Esophagus squamous epithelium (tissue), 4 donors: Measurements from ENCODE around the gene RSPO1.

ENCODE experiments used
- POLR2A ChIP-seq, 4 donors: fragments of 450-650 bp; IDR thresholded peaks; one replicate each; pipeline ENCODE4 v1.6.1; 2017; ENCODE audit warnings: antibody characterized with exemption in 4 of 4, mild to moderate bottlenecking in 4 of 4, moderate library complexity in 3 of 4
- TF ChIP-seq, protein P1 (sequence below), 6 experiments: fragments of 450-650 bp in 4 of 6; fragments of 200-600 bp in 2 of 6; sonication (generic) in 2 of 6; IDR thresholded peaks; one replicate each; pipeline ENCODE4 v1.5.1; 2016 to 2019; ENCODE audit warnings: antibody characterized with exemption in 6 of 6, mild to moderate bottlenecking in 4 of 6, moderate library complexity in 4 of 6

DNA sequence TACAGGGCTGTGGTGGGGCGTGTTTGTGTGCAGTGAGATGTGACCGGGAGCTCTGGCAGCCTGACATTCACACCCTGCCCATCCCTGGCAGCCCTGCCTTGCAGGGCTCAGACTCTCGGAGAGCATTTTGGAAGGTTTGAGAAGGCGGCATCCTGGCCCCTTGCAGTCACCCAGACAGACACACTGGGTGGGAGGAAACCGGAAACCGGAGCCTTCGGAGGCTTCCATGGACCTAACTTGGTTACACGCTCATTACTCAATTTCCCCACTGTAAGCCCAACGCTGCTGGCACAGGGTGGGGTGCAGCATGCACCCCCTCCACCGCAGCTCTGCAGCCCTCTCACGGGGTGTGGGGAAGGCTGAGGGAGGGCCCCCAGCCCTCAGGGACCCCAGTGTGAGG is 22.2 kb upstream of the RSPO1 start:
- TF ChIP-seq, protein P1, sequence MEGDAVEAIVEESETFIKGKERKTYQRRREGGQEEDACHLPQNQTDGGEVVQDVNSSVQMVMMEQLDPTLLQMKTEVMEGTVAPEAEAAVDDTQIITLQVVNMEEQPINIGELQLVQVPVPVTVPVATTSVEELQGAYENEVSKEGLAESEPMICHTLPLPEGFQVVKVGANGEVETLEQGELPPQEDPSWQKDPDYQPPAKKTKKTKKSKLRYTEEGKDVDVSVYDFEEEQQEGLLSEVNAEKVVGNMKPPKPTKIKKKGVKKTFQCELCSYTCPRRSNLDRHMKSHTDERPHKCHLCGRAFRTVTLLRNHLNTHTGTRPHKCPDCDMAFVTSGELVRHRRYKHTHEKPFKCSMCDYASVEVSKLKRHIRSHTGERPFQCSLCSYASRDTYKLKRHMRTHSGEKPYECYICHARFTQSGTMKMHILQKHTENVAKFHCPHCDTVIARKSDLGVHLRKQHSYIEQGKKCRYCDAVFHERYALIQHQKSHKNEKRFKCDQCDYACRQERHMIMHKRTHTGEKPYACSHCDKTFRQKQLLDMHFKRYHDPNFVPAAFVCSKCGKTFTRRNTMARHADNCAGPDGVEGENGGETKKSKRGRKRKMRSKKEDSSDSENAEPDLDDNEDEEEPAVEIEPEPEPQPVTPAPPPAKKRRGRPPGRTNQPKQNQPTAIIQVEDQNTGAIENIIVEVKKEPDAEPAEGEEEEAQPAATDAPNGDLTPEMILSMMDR (IDR thresholded peaks at IDR 0.05) = no peak
- TF ChIP-seq POLR2A (IDR thresholded peaks at IDR 0.05) = no peak
